Subcutaneous abdominal adipose tissue (tissue), 5 donors: Measurements from ENCODE around the gene GFPT1.

Source experiments
- H3K27ac ChIP-seq: one replicate; pipeline ENCODE4 v1.7.0; 2013; ENCODE audit warnings: low read depth, mild to moderate bottlenecking, inconsistent platforms, low read length, moderate library complexity
- H3K27me3 ChIP-seq, 5 donors: one replicate each; pipeline ENCODE4 v1.7.0; 2013; ENCODE audit warnings: low read length in 5 of 5, inconsistent platforms in 1 of 5; ENCODE audit not compliant: control insufficient read depth in 5 of 5, insufficient read depth in 4 of 5
- H3K36me3 ChIP-seq, 5 donors: one replicate each; pipeline ENCODE4 v1.7.0; 2013; ENCODE audit warnings: low read length in 5 of 5; ENCODE audit not compliant: control insufficient read depth in 5 of 5, insufficient read depth in 5 of 5
- H3K4me1 ChIP-seq, 5 donors: one replicate each; pipeline ENCODE4 v1.7.0; 2013; ENCODE audit warnings: low read length in 5 of 5, mild to moderate bottlenecking in 3 of 5, moderate library complexity in 1 of 5; ENCODE audit not compliant: control insufficient read depth in 5 of 5, insufficient read depth in 5 of 5
- H3K4me3 ChIP-seq, 5 donors: one replicate each; pipeline ENCODE4 v1.7.0; 2013; ENCODE audit warnings: low read length in 5 of 5, low read depth in 1 of 5
- H3K9ac ChIP-seq, 5 donors: one replicate each; pipeline ENCODE4 v1.7.0; 2013; ENCODE audit warnings: low read length in 5 of 5, mild to moderate bottlenecking in 4 of 5, moderate library complexity in 3 of 5
- H3K9me3 ChIP-seq, 5 donors: one replicate each; pipeline ENCODE4 v1.7.0; 2013; ENCODE audit warnings: low read length in 5 of 5; ENCODE audit not compliant: control insufficient read depth in 5 of 5
- donor health status: healthy.
- donor health status: healthy.
- donor health status: healthy.
- donor health status: healthy.
- donor health status: healthy.

The GFPT1 gene

GRCh38 chr2:69340101-69340775 is 46.8 kb downstream of the GFPT1 start:
- no peak overlapping the region for H3K27ac ChIP-seq
- H3K27me3 ChIP-seq: no peaks in the 10 kb centered on the region
- H3K36me3 ChIP-seq: peaks cover 50 to 82% (median 80%) of the 10 kb centered on the region in 5 donors
- H3K4me1 ChIP-seq: peaks cover 0 to 5% (median 0%) of the 10 kb centered on the region in 5 donors
- no peak overlapping the region for H3K4me3 ChIP-seq
- H3K9ac ChIP-seq: no peak overlapping the region
- H3K9me3 ChIP-seq: no peaks in the 10 kb centered on the region

GRCh38 chr2:69335311-69335710 is 51.7 kb downstream of the GFPT1 start:
- peak overlapping the region in 1 of 5 donors; percentile 21 for H3K9ac ChIP-seq
- H3K27ac ChIP-seq: no peak overlapping the region
- H3K27me3 ChIP-seq: no peaks in the 10 kb centered on the region
- H3K4me1 ChIP-seq: peaks cover 0 to 5% (median 0%) of the 10 kb centered on the region in 5 donors
- no peaks in the 10 kb centered on the region for H3K9me3 ChIP-seq
- peaks cover 17 to 55% (median 41%) of the 10 kb centered on the region in 5 donors for H3K36me3 ChIP-seq
- no peak overlapping the region for H3K4me3 ChIP-seq

GRCh38 chr2:69333352-69333751 is 53.7 kb downstream of the GFPT1 start:
- Histone ChIP-seq H3K4me3 (no peak overlapping the region), H3K4me1 (peaks cover 0 to 5% (median 0%) of the 10 kb centered on the region in 5 donors), H3K27ac (no peak overlapping the region), H3K9me3 (no peaks in the 10 kb centered on the region), H3K9ac (no peak overlapping the region), H3K36me3 (peaks cover 25 to 65% (median 44%) of the 10 kb centered on the region in 5 donors), H3K27me3 (no peaks in the 10 kb centered on the region)

GRCh38 chr2:69330781-69331180 is 56.2 kb downstream of the GFPT1 start:
- Histone ChIP-seq H3K9me3 (no peaks in the 10 kb centered on the region), H3K9ac (no peak overlapping the region), H3K36me3 (peaks cover 40 to 69% (median 50%) of the 10 kb centered on the region in 5 donors), H3K4me3 (no peak overlapping the region), H3K27me3 (no peaks in the 10 kb centered on the region), H3K27ac (no peak overlapping the region), H3K4me1 (peaks cover 0 to 5% (median 0%) of the 10 kb centered on the region in 5 donors)

GRCh38 chr2:69322631-69323030 is 64.4 kb downstream of the GFPT1 start:
- no peak overlapping the region for H3K9ac ChIP-seq
- H3K27me3 ChIP-seq: no peaks in the 10 kb centered on the region
- no peak overlapping the region for H3K4me3 ChIP-seq
- peaks cover 20 to 38% (median 29%) of the 10 kb centered on the region in 5 donors for H3K36me3 ChIP-seq
- H3K4me1 ChIP-seq: peaks cover 0 to 5% (median 0%) of the 10 kb centered on the region in 5 donors
- no peaks in the 10 kb centered on the region for H3K9me3 ChIP-seq
- no peak overlapping the region for H3K27ac ChIP-seq

- Histone ChIP-seq H3K27ac (no peak overlapping the region), H3K9me3 (peaks cover 0 to 10% (median 6%) of the 10 kb centered on the region in 5 donors), H3K27me3 (no peaks in the 10 kb centered on the region), H3K4me1 (peaks cover 0 to 5% (median 0%) of the 10 kb centered on the region in 5 donors), H3K9ac (no peak overlapping the region), H3K36me3 (peaks cover 0 to 6% (median 4%) of the 10 kb centered on the region in 5 donors), H3K4me3 (no peak overlapping the region)
These were observed 70.5 kb downstream of the GFPT1 start for GRCh38 chr2:69316550-69316949.

GRCh38 chr2:69315160-69315761 is 71.8 kb downstream of the GFPT1 start:
- Histone ChIP-seq H3K27ac (no peak overlapping the region), H3K9me3 (peaks cover 0 to 10% (median 6%) of the 10 kb centered on the region in 5 donors), H3K36me3 (peaks cover 0 to 6% (median 4%) of the 10 kb centered on the region in 5 donors), H3K4me1 (peaks cover 2 to 14% (median 5%) of the 10 kb centered on the region in 5 donors), H3K27me3 (no peaks in the 10 kb centered on the region), H3K4me3 (no peak overlapping the region), H3K9ac (no peak overlapping the region)

- Histone ChIP-seq H3K27me3 (no peaks in the 10 kb centered on the region), H3K4me3 (no peak overlapping the region), H3K9ac (no peak overlapping the region), H3K27ac (no peak overlapping the region), H3K9me3 (peaks cover 0 to 6% (median 3%) of the 10 kb centered on the region in 5 donors), H3K36me3 (peaks cover 0 to 2% (median 0%) of the 10 kb centered on the region in 5 donors), H3K4me1 (peaks cover 17 to 52% (median 41%) of the 10 kb centered on the region in 5 donors)
These were observed 76.0 kb downstream of the GFPT1 start for GRCh38 chr2:69311024-69311416.

GRCh38 chr2:69310111-69311023 is 76.7 kb downstream of the GFPT1 start:
- Histone ChIP-seq H3K9me3 (peaks cover 0 to 6% (median 3%) of the 10 kb centered on the region in 5 donors), H3K36me3 (peaks cover 0 to 2% (median 0%) of the 10 kb centered on the region in 5 donors), H3K4me1 (peaks cover 18 to 57% (median 46%) of the 10 kb centered on the region in 5 donors), H3K9ac (peak overlapping the region in 3 of 5 donors; percentile 6 to 61 (median 54)), H3K27ac (peak overlapping the region; percentile 78), H3K4me3 (peak overlapping the region in 3 of 5 donors; percentile 22 to 34 (median 28)), H3K27me3 (peaks cover 0 to 3% (median 0%) of the 10 kb centered on the region in 5 donors)
